Stimulated activated CD4-positive, alpha-beta T cell treated with anti-CD3 and anti-CD28 coated beads, TNF-alpha, amount 100 ng/mL, for 4 hours (primary cell): ENCODE measurements around the gene SORBS1.

Experiments used
- DNase-seq, 3 experiments: peaks; one replicate each; pipeline ENCODE4 v3.0.0-alpha.2; 2020; ENCODE audit warnings: low read depth in 3 of 3

Gene SORBS1

DNA sequence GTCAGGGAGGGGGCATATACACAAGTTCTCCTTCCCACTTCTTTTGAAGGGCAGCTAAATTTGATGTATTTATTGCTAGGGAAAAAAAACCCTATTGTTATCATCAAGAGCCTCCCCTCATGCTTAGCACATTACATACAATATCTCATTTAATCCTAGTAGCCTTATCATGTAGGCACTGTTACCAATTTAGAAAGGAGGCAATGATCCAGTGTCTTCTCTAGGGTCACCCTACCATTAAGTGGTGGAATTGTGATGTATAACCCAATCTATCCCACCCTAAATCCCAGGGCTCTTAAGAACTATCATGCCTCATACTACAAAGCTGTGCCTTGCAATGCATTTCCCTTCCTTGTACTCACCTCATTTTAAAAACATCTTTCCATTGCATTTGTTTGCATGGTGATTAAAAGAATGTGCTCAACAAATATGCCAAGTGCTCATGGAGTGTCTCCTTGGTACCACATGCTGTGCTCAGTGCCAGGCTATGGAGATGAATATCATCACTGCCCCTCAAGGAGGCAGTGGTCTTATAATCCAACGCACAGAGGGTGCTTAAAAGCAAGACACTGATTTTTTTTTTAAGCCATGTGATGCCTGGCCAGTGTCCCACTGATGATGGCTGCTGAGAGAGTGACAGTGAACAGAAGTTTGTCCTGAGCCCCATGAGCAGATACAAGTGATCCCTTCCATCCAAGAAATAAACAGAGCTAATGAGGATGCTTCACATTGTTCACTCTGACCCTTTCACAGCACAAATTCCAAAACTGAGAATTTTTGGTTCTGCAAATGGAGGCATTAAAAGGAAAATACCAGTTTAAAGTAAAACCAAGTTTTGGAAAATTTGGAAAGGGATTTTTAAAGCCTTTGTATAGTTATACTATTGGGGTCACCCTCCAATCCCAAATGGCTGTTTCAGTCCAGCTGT is 98.2 kb downstream of the SORBS1 start:
- no peak for DNase-seq

DNA sequence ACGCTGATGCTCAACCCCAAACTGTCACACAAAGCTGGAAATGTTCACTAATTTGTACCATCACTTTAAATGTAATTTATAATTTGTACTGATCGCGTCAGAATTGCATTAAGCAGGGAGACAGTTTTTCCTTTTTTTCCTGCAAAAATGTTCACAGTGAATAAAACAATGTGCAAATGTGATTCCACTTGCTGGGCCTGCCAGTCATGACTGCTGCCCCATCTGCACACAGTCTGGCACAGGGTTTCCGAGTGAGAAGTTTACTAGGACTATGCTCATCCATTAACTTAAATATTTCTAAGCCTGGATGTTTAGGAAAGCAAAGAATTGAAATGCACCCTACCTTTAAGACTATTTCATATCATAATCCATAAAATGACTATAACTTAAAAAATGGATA is 99.6 kb downstream of the SORBS1 start:
- DNase-seq = no peak

DNA sequence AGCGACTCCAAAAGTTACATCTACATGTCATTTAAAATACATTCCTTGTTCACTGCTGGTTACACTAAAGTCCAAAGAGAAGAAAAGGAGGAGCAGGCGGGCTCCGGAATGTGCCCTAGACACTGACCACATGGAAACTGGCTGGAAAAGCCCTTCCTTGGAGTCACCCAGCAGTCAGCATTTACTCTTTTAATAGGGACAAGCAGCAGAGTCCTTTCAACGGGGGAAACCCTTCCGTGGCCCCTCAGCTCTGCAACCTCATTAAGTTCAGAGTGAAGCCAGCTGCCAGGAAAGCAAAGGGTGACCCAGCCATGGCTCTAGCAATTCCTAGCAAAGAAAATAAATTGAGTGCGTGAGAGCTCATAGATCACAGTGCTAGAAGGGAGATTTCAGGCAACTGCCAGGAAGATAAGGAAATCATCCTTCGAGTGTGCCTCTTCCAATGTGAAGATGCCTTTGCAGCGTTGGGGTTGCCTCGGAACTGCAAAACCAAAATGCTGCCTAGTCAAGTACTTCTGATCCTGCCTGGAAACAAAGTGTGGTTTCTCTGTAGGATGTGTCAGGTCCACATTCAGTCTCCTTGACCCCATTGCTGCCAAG is 101.6 kb downstream of the SORBS1 start:
- no peak for DNase-seq

DNA sequence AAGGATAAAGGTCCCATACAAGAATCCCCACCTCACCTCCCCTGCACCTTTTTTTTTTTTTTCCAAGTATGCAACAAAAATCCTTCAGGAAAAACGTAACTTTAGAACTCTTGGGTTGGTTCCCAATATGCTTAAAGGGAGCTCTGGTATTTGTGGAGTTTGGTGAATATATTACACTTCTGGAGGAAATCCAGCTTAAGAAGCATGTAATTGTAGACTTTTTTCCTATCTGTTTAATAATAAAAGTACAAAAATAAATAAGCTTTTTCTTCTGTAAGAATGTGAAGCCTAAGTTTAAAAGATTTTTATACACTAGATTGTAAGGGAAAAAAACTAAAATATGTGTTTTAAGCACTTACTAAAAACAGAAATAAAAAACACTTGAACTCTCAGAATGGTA is 102.3 kb downstream of the SORBS1 start:
- no peak for DNase-seq

DNA sequence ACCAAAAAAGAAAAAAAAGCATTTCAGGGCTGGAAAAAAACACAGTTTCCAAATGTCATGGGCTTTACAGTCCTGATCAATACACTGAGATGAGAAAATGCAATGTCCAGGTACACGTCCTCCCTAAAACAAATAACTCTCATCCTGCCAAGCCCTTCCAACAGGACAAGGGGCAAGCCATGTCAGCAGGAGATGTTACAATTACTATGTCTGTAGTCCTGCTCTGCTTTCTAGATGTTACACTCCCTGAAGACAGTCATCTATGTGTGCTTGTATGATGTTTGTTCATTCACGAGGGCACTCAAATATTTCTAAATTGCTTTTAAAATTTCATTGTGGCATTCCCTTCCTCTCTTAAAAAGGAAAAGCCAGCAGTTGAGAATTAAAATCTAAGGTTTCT is 103.2 kb downstream of the SORBS1 start:
- no peak for DNase-seq

DNA sequence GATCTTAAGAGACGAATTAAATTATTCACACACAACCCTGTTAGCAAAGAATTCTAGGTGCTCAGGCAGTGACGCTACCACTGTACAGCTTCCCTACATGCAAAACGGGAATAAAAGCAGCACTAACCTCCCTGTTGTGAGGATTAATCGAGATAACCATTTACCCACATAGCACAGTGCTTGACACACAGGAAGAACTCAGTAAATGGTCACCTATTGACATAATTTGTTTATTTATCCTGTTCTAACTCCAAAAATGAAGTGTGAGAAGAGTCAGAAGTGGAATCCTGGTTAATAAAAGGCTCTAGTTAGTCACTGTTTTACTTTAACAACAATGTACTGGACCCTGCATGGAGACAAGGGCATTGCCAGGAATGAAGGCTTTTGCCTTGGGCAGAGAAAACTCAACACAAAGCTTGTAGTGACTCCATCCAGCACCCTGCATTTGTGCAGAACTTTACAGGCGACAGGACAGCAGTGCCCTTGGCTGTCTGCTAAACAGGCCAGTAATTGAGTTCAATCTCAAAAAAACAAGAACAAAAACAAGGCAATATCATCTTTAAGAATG is 103.8 kb downstream of the SORBS1 start:
- no peak for DNase-seq

DNA sequence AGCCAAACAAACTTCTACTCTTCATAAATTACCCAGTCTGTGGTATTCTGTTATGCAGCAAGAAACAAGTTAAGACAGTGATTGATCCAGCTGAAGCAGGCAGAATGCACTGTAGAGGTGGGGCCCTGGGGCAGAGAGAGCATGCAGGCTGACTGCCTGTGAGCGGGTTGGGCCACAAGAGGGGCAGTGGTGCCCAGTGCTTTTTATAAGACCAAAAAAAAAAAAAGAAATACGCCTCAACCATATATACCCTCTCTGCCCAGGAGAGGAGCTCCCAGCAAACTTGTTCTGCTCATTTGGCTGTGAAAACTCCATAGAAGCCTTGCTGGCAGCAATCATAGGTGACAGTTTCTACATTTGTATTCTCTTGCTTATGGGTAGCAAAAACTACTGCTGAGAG is 104.7 kb downstream of the SORBS1 start:
- DNase-seq = no peak

DNA sequence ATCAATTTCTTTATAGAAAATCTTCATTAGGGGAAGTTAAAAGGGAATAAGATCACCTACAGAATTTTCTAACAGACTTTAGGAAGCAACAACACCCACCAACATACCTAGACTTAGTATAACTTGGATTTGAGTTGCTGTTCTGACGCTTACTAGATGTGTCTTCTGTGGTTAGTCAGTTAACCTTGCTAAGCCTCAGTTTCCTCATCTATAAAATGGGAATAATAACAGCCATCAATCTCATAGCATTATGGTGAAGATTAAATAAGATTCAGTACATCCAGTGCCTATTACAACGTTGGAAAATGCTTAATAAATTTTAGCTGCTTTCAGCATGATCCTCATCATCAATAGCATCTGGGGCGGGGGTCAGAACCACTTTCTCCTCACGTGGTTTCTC is 106.2 kb downstream of the SORBS1 start:
- DNase-seq = no peak

DNA sequence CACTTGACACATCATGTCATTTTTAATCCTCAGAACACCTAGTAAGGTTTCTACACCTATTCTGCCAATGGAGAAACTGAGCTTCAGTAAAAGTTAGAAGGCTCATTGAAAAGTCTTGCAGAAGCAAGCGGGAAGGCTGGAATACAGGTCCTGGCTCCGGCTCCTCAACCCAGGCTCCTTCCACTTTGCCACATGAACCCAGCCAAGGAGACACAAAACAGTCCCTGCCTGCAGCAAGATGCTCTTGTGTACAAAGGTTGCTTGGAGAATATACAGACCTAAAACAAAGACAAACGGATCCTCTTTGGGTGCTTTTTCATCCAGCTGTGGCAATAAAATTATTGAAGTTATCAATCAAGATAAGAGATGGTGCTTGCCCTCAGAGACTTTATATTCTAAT is 106.8 kb downstream of the SORBS1 start:
- no peak for DNase-seq

DNA sequence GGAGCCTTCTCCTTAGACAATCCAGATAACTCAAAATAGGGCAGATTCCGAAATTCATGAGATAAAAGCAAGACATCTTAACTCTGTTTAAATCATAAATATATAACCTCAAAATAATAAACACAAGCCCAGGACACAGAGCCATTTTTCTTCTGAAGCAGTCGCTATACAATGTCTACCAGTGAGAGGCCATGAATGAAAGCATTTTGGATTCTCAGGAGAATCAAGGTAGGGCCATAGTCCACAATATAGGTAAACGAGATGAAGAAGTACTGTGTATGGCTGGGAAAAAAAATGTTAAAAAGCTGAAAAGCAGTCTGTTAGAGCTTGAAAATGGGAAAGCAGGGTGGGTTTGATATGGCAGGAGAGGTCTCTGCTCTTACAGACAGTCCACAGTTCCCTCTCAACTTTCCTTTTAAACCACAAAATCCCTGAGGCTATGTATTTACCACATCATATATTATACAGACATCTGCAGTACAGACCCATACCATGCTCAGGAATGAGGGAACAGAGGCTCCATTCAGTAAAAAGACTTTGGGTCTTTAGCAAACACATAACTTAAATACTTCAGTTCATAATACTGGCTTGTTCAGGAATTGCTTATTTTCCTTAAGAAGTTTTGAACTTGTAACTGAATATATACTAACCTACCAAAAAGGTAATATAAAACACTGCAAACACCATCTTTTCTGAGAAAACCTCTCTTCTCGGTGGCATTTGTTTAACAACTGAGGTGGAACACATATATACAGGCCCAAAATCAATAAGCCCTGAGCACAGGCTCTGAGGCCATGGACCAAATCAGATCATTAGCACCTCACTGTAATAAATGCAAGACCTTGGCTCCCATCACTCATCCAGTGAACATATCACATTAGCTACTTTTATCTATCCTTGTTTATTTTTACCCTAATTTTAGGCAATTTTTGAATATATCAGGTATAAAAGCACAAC is 109.3 kb downstream of the SORBS1 start:
- DNase-seq = no peak

DNA sequence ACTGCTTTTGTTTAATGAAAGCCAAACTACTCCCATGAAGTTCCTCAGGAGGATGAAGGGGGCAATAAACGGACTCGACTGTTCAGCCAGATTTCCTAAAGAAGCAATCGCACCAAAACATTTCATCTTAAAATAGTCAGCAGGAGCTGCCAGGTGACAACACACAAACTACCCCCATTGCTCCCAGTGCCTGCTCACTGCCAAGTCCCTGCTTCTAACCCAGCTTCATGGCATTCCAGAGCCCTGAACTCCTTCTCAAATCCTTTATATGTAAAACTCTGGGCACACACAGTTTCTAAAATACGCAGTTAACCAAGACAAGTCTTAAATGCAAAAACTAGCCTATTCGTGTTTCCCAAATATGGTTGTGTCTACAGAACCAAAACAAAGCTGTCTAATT is 110.0 kb downstream of the SORBS1 start:
- no peak for DNase-seq

DNA sequence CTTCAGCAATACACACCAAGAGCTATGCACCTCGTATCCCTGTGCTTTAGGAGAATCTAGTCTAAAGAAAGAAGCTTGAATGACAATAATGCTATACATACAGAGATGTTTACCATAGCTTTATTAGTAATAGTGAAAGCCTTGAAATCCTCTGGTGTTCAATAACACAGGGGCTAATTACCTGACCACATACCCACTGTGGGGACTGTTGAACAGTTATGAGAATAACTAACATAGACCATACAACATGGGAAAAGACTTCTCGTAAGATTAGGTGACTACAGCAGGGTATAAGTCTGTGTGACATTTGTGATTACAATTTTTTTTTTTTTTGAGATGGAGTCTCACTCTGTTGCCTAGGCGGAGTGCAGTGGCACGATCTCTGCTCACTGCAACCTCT is 111.0 kb downstream of the SORBS1 start:
- DNase-seq = no peak

DNA sequence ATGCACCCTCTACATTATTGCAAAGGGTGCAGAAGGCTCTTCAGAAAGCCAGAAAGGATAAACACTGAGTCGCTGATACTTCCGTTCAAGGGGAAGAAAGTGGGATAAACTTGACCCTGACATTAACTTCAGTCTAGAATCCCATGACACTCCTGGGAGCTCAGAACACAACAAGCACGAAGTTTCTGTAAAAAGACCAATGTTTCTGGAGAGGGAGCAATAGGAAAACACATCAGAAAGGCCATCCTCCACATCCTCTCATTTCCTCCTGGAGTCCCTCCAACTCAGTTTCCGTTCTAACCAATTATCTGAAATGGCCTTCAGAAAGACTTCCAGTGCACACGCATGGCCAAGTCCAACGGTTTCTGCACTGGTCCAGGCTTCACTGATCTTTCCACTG is 113.5 kb downstream of the SORBS1 start:
- DNase-seq = no peak

DNA sequence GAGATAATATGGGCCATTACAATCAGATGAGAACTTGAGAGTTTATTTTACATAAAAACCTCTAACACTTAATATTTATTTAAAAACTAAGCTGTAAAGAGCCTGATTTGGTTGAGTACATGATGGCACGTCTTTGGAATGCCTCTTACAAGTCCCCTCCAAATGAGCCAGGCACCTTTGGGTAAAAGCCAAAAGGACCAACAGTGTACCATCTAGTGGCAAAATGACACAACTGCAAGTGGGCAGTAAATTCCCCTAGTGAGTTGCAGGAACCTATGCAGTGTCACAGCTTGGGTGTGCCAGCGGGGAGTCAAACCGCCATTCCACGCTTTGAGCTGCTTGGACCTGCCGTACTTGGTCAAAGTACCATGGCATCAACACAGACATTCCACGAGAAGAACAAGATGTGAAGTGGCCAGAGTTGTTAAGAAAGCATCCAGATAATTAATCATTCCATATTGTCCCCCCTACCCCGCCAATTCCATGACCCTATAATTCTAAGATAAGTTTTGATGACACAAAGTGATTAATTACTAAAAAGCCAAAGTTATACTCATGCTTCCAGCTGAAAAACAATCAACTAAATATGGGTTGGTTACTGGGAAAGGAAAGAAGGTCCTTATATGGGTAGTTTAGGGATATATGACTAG is 115.2 kb downstream of the SORBS1 start:
- no peak for DNase-seq

DNA sequence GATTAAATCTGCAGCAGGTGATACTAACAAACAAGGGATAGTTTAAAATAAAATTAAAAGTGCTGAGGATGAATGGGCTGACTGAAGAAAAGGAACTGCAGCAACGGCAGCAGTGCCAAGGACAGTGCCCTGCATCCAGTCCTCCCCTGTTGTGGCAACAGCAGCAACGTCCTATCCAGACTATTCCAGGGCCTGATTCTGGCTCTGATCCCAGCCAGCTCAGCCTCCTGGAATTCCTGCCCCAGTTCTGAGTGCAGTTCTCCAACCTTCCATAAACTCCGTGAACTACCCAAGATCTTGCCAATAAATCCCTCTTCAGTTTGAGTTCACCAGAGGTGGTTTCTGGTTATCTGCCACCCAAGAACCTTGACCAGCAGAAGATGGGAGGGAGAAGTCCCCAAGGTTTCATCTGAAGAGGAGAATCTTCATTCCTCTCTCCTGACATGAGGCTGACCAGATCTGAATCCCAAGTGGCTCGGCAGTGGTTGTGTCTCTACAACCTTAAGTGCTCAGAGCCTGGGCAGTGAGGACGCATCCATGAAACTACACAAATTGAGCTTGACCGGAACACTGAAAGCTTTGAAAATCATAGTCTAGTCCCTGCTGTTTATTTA is 115.8 kb downstream of the SORBS1 start:
- DNase-seq = no peak

DNA sequence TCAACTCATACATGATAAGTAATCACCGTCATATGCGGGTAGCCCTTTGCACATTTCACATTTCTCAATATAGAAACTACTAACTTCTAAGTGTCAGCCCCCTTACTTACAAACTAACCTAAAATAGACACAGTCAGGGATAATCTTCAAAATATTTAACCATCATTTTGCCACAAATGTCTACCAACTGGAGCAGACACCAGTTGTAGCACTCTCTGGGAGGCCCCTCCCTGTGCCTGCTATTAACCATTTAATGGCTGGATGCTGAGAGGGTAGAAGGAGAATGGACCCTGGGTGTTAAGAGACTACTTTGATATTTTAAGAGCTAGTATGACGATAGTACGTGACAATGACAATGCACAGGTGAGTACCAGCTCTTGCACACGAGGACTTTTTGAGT is 116.4 kb downstream of the SORBS1 start:
- DNase-seq = no peak

DNA sequence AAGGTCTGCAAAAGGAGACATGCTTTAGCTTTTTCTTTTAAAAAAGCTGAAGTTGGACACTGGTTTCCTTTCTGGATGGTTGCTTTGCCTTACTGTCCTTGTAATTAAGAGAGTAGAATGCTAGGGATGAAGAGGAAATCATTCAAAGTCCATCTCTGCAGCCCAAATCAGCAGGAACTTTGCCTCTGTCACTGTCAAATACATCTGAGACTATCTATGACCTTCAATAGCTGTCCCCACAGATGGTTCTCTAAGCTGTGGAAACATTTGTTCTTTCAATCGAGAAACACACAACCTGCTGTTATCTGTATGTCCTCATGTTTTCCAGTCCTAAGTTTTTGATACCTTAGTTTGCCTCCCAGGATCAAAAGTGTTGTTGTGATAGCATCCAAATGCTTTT is 117.5 kb downstream of the SORBS1 start:
- no peak for DNase-seq

DNA sequence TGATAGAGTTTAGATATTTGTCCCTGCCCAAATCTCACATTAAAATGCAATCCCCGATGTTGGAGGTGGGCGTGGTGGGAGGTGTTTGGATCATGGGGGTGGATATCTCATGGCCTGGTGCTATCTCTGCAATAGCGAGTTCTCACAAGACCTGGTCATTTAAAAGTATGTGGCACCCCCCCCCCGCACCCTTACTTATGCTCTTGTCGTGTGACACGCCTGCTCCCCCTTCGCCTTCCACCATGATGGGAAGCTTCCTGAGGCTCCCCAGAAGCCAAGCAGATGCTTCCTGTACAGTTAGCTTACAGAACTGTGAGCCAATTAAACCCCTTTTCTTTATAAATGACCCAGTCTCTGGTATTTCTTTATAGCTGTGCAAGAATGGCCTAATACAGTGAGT is 118.8 kb downstream of the SORBS1 start:
- DNase-seq = no peak

DNA sequence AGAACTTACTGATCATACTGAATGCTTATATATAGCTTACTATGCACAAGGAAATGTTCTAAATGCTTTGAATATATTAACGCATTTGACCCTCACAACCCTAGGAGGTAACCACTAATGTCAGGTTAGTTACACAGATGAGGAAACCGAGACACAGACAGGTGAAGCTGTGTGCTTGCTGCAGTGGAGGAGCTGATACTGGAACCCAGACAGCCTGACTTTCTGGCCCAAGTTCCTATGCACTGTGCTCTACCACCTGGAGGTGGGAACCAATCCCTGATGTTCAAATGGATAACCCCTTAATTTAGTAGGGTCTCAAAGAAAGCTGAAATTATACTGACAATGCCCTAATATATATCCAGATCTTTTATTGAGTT is 119.6 kb downstream of the SORBS1 start:
- no peak for DNase-seq

DNA sequence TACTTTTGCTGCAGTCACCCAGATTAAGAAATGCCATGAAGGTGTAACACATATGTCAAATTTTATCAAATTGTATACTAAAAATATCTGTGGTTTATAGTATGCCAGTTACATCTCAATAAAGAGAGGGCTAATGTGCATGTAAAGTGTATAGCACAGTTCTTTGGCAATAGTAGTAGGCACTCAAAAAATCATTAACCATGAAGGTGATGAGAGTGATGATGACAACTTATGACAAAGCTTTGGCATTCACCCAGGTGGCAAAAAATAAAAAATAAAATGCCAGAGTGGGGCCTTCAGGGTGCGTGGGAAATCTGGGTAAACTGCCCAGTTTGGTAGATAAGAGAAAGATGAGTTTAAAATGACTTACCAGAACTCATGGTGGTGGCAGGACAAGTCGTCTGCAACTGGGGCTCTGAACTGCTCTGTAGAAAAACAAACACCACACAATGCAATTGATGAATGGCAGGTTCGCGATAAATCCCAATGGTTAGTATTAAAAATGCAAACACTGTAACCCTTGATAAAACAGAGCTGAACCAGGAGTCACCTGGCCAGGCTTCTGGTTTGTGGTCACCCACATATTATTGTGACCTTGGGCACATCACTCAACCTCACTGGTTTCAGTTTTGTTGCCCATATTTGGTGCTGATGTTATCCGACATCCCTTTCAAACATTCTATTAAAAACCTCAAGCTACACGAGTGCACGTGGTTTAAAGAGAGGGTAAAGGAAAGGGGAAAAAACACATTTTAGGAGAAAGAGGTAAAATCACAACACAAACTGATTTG is 120.2 kb downstream of the SORBS1 start:
- DNase-seq = no peak
